Muscle of leg (tissue), 11 donors: ENCODE results near the gene COCH. TPM values are rescaled to one million over a fixed set of nuclear protein-coding genes. Genes with fewer than 3 reads are reported as not detected.
"Not testable (repeated sequence)": the region's sequence is repeated elsewhere in the genome, so short reads cannot be mapped to it uniquely, and the experiment has no call there.

Experiments used
- DNase-seq: peaks from one replicate; pipeline ENCODE4 v3.0.0; 2013
- H3K27ac ChIP-seq: one replicate; pipeline ENCODE4 v1.5.1; 2013; ENCODE audit warnings: mild to moderate bottlenecking, low read length, control low read depth
- H3K27me3 ChIP-seq: one replicate; pipeline ENCODE4 v1.6.1; 2013; ENCODE audit warnings: low read length; ENCODE audit not compliant: control insufficient read depth, insufficient read depth
- H3K36me3 ChIP-seq: one replicate; pipeline ENCODE4 v1.6.1; 2013; ENCODE audit warnings: low read length; ENCODE audit not compliant: control insufficient read depth, insufficient read depth
- H3K4me1 ChIP-seq: one replicate; pipeline ENCODE4 v1.6.1; 2013; ENCODE audit warnings: low read length; ENCODE audit not compliant: control insufficient read depth, insufficient read depth
- H3K4me3 ChIP-seq: one replicate; pipeline ENCODE4 v1.5.1; 2013; ENCODE audit warnings: low read length, control low read depth
- H3K9me3 ChIP-seq: replicated peaks from 2 replicates; pipeline ENCODE4 v1.6.1; 2013; ENCODE audit warnings: low read depth, low read length; ENCODE audit not compliant: control insufficient read depth
- WGBS: methylation state at CpG from one replicate; pipeline ENCODE4 v1.1.5; 2013; ENCODE audit warnings: missing lambda C conversion rate; ENCODE audit not compliant: insufficient coverage; 5-methylcytosine and 5-hydroxymethylcytosine counted together
- polyA plus RNA-seq, 8 donors: library from polyadenylated mRNA; unstranded; fragments of 120-200 nt; gene quantifications; one replicate each; pipeline versions ENCODE4 v1.2.1 to v1.2.3, GENCODE V29; 2013; ENCODE audit warnings: inconsistent platforms in 1 of 8, low replicate concordance in 1 of 8; ENCODE audit not compliant: insufficient read length in 8 of 8, insufficient read depth in 1 of 8
- total RNA-seq: library from RNA; stranded (reverse); fragments of 120-200 nt; gene quantifications from one replicate; pipeline ENCODE4 v1.2.4, GENCODE V29; 2013

Gene COCH
- total and polyA plus RNA-seq, 9 donors = 3.9 to 13.6 (median 6.3) TPM

- no CpG with 5 or more reads among the region's 1 CpG for WGBS
- Histone ChIP-seq H3K9me3 (no peaks in the 10 kb centered on the region), H3K27ac (no peak overlapping the region), H3K27me3 (no peaks in the 10 kb centered on the region), H3K4me1 (no peaks in the 10 kb centered on the region), H3K36me3 (peaks cover 7% of the 10 kb centered on the region), H3K4me3 (no peak overlapping the region)
- DNase-seq = no peak
These were observed 46.9 kb downstream of the COCH start for GRCh38 chr14:30921305-30921704.

- Histone ChIP-seq H3K36me3 (peaks cover 7% of the 10 kb centered on the region), H3K4me1 (no peaks in the 10 kb centered on the region), H3K4me3 (no peak overlapping the region), H3K9me3 (no peaks in the 10 kb centered on the region), H3K27me3 (no peaks in the 10 kb centered on the region), H3K27ac (no peak overlapping the region)
- WGBS = no CpG with 5 or more reads among the region's 2 CpGs
- DNase-seq = no peak
These were observed 47.4 kb downstream of the COCH start for GRCh38 chr14:30921788-30922187.

- no peak for DNase-seq
- no peaks in the 10 kb centered on the region for H3K4me1 ChIP-seq
- H3K36me3 ChIP-seq = peaks cover 8% of the 10 kb centered on the region
- no CpG with 5 or more reads among the region's 2 CpGs for WGBS
- H3K9me3 ChIP-seq = no peaks in the 10 kb centered on the region
- H3K27ac ChIP-seq = no peak overlapping the region
- H3K27me3 ChIP-seq = no peaks in the 10 kb centered on the region
- H3K4me3 ChIP-seq = no peak overlapping the region
These were observed 50.9 kb downstream of the COCH start for GRCh38 chr14:30925254-30925653.

GRCh38 chr14:30928462-30928861 is 54.1 kb downstream of the COCH start:
- no peak overlapping the region for H3K27ac ChIP-seq

GRCh38 chr14:30933937-30934336 is 59.6 kb downstream of the COCH start:
- H3K9me3 ChIP-seq, H3K4me1 ChIP-seq, H3K36me3 ChIP-seq, DNase-seq, H3K27me3 ChIP-seq, H3K27ac ChIP-seq, H3K4me3 ChIP-seq: not testable (repeated sequence)
- WGBS = 100% methylated on average over 1 of the region's 13 CpGs

More at GRCh38 chr14:30928462-30928861, 54.1 kb downstream of the COCH start:
- Histone ChIP-seq H3K36me3 (peaks cover 9% of the 10 kb centered on the region), H3K9me3 (no peaks in the 10 kb centered on the region), H3K4me3 (no peak overlapping the region), H3K4me1 (no peaks in the 10 kb centered on the region), H3K27me3 (no peaks in the 10 kb centered on the region)
- DNase-seq = no peak

GRCh38 chr14:30935445-30935844 is 61.1 kb downstream of the COCH start:
- no peak for DNase-seq
- H3K4me1 ChIP-seq = no peaks in the 10 kb centered on the region
- WGBS = no CpG with 5 or more reads among the region's 2 CpGs
- H3K9me3 ChIP-seq = no peaks in the 10 kb centered on the region
- no peak overlapping the region for H3K4me3 ChIP-seq
- H3K36me3 ChIP-seq = peaks cover 6% of the 10 kb centered on the region
- no peaks in the 10 kb centered on the region for H3K27me3 ChIP-seq
- H3K27ac ChIP-seq = no peak overlapping the region

GRCh38 chr14:30938617-30939016 is 64.3 kb downstream of the COCH start:
- H3K27me3 ChIP-seq = no peaks in the 10 kb centered on the region
- no peak overlapping the region for H3K4me3 ChIP-seq
- no peaks in the 10 kb centered on the region for H3K9me3 ChIP-seq
- no peak overlapping the region for H3K27ac ChIP-seq
- WGBS = no CpG with 5 or more reads among the region's 2 CpGs
- H3K36me3 ChIP-seq = peaks cover 8% of the 10 kb centered on the region
- DNase-seq = no peak
- no peaks in the 10 kb centered on the region for H3K4me1 ChIP-seq

Other genes with a start within 250 kb of the COCH start
- 12.5 TPM for gene AP4S1, start 151.1 kb downstream of the COCH start, total RNA-seq
- gene AP4S1, start 151.1 kb downstream of the COCH start, polyA plus RNA-seq = 10 to 100 TPM; 12.0 to 14.2 (median 13.0) TPM
- 56.1 TPM for gene STRN3, start 151.8 kb downstream of the COCH start, total RNA-seq
- gene STRN3, start 151.8 kb downstream of the COCH start, polyA plus RNA-seq = 10 to 100 TPM; 31.6 to 46.3 (median 42.1) TPM